Inferior parietal cortex (tissue), 1 donor: ENCODE results near the gene MGLL.

Source experiments
- DNase-seq: peaks from one replicate; pipeline ENCODE4 v3.0.0-alpha.2; 2016; ENCODE audit errors: extremely low spot score

Gene MGLL

GRCh38 chr3:127741690-127742089, 80.6 kb downstream of the MGLL start:
- DNase-seq, result no peak

- no peak for DNase-seq
These were observed 81.1 kb downstream of the MGLL start for GRCh38 chr3:127741246-127741645.

- no peak for DNase-seq
These were observed 82.0 kb downstream of the MGLL start for GRCh38 chr3:127740136-127740915.

GRCh38 chr3:127739347-127740135, 82.8 kb downstream of the MGLL start:
- no peak for DNase-seq

- no peak for DNase-seq
These were observed 84.0 kb downstream of the MGLL start for GRCh38 chr3:127738192-127738840.

- no peak for DNase-seq
These were observed 85.3 kb downstream of the MGLL start for GRCh38 chr3:127736801-127737539.

- no peak for DNase-seq
These were observed 86.3 kb downstream of the MGLL start for GRCh38 chr3:127735767-127736693.

- no peak for DNase-seq
These were observed 87.4 kb downstream of the MGLL start for GRCh38 chr3:127734754-127735473.

GRCh38 chr3:127734181-127734720, 88.1 kb downstream of the MGLL start:
- no peak for DNase-seq

GRCh38 chr3:127733781-127734180, 88.5 kb downstream of the MGLL start:
- DNase-seq, result no peak

GRCh38 chr3:127732879-127733350, 89.4 kb downstream of the MGLL start:
- no peak for DNase-seq

- no peak for DNase-seq
These were observed 90.0 kb downstream of the MGLL start for GRCh38 chr3:127732303-127732702.

GRCh38 chr3:127731546-127732289, 90.6 kb downstream of the MGLL start:
- no peak for DNase-seq

GRCh38 chr3:127730666-127731295, 91.5 kb downstream of the MGLL start:
- DNase-seq, result no peak

- no peak for DNase-seq
These were observed 92.1 kb downstream of the MGLL start for GRCh38 chr3:127730171-127730570.

- DNase-seq, result no peak
These were observed 92.7 kb downstream of the MGLL start for GRCh38 chr3:127729556-127730056.

GRCh38 chr3:127728417-127729015, 93.8 kb downstream of the MGLL start:
- no peak for DNase-seq

GRCh38 chr3:127726894-127727293, 95.4 kb downstream of the MGLL start:
- no peak for DNase-seq
